SK-N-SH (cell line): ENCODE results near the gene SUMO2.

ENCODE experiments used
- CTCF ChIP-seq: fragments of 200-600 bp; sonication (generic); IDR thresholded peaks from 2 replicates; pipeline ENCODE4 v1.6.1; 2017; ENCODE audit warnings: antibody characterized with exemption, mild to moderate bottlenecking, moderate library complexity
- ELF1 ChIP-seq: IDR thresholded peaks from 2 replicates; pipeline ENCODE4 v1.4.0; 2012
- EP300 ChIP-seq, 2 experiments: IDR thresholded peaks; 2 replicates each; pipeline versions ENCODE4 v1.4.0 to v1.6.1; 2012; ENCODE audit warnings: borderline replicate concordance in 1 of 2, low read depth in 1 of 2, low read length in 1 of 2
- GABPA ChIP-seq: IDR thresholded peaks from 2 replicates; pipeline ENCODE4 v1.4.0; 2012; ENCODE audit warnings: low read depth, mild to moderate bottlenecking
- MAX ChIP-seq: IDR thresholded peaks from 2 replicates; pipeline ENCODE4 v1.4.0; 2012; ENCODE audit warnings: low read depth
- NRF1 ChIP-seq: IDR thresholded peaks from 2 replicates; pipeline ENCODE4 v1.6.1; 2012; ENCODE audit warnings: low read depth, mild to moderate bottlenecking, low read length
- PBX3 ChIP-seq: IDR thresholded peaks from 2 replicates; pipeline ENCODE4; 2012
- RCOR1 ChIP-seq: fragments of 150-350 bp; IDR thresholded peaks from 2 replicates; pipeline ENCODE4 v1.6.1; 2017; ENCODE audit warnings: antibody characterized with exemption, low read length
- SMC3 ChIP-seq: IDR thresholded peaks from 2 replicates; pipeline ENCODE4 v1.6.1; 2012; ENCODE audit warnings: low read depth, low read length, improper control_type of control experiment
- TAF1 ChIP-seq: IDR thresholded peaks from 2 replicates; pipeline ENCODE4 v1.6.1; 2012; ENCODE audit warnings: low read depth, mild to moderate bottlenecking, low read length, moderate library complexity, borderline replicate concordance
- TF ChIP-seq, protein P1 (sequence below): IDR thresholded peaks from 2 replicates; pipeline ENCODE4 v1.6.1; 2012; ENCODE audit warnings: mild to moderate bottlenecking, low read depth, low read length, moderate library complexity

GRCh38 chr17:75176625-75177024 is 6.1 kb downstream of the SUMO2 start:
- TF ChIP-seq CTCF (no peak), RCOR1 (no peak), SMC3 (no peak), NRF1 (no peak), MAX (no peak), ELF1 (no peak), TAF1 (no peak), PBX3 (no peak), GABPA (no peak), EP300 (IDR thresholded peaks at IDR 0.05; ENCODE audit: borderline replicate concordance in 1 of 2, low read depth in 1 of 2, low read length in 1 of 2) (no peak)
- TF ChIP-seq, protein P1, sequence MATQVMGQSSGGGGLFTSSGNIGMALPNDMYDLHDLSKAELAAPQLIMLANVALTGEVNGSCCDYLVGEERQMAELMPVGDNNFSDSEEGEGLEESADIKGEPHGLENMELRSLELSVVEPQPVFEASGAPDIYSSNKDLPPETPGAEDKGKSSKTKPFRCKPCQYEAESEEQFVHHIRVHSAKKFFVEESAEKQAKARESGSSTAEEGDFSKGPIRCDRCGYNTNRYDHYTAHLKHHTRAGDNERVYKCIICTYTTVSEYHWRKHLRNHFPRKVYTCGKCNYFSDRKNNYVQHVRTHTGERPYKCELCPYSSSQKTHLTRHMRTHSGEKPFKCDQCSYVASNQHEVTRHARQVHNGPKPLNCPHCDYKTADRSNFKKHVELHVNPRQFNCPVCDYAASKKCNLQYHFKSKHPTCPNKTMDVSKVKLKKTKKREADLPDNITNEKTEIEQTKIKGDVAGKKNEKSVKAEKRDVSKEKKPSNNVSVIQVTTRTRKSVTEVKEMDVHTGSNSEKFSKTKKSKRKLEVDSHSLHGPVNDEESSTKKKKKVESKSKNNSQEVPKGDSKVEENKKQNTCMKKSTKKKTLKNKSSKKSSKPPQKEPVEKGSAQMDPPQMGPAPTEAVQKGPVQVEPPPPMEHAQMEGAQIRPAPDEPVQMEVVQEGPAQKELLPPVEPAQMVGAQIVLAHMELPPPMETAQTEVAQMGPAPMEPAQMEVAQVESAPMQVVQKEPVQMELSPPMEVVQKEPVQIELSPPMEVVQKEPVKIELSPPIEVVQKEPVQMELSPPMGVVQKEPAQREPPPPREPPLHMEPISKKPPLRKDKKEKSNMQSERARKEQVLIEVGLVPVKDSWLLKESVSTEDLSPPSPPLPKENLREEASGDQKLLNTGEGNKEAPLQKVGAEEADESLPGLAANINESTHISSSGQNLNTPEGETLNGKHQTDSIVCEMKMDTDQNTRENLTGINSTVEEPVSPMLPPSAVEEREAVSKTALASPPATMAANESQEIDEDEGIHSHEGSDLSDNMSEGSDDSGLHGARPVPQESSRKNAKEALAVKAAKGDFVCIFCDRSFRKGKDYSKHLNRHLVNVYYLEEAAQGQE = no peak
